WTC11 (cell line): ENCODE data around the gene CCDC107. TPM values are rescaled to one million over a fixed set of nuclear protein-coding genes. Genes with fewer than 3 reads are reported as not detected.

Experiments
- ATAC-seq: fragments of 200-7000 bp; cut with Tn5 transposase; 2 replicates; pipeline ENCODE4 v1.10.0; 2021; ENCODE audit warnings: mild to moderate bottlenecking, moderate library complexity
- CTCF ChIA-PET: fragments of 300-600 bp; sonication (Branson Sonifier 250); formaldehyde crosslinking; loops from one replicate; lab custom pipeline; 2021; ENCODE audit warnings: antibody characterized with exemption; lab: Charles Lee
- POLR2A ChIA-PET: fragments of 350-600 bp; sonication (Branson Sonifier 250); formaldehyde crosslinking; loops from one replicate; lab custom pipeline; 2021; ENCODE audit warnings: antibody characterized with exemption; lab: Charles Lee
- DNase-seq: peaks from one replicate; pipeline ENCODE4 v3.0.0; 2021; ENCODE audit warnings: low spot score
- H3K27ac Mint-ChIP-seq: 2 replicates; pipeline ENCODE4 v1.8.0; 2021; ENCODE audit warnings: mixed read lengths
- H3K27me3 Mint-ChIP-seq: 2 replicates; pipeline ENCODE4 v1.8.0; 2021; ENCODE audit warnings: low read depth, mild to moderate bottlenecking, moderate library complexity, mixed read lengths
- H3K36me3 Mint-ChIP-seq: 2 replicates; pipeline ENCODE4 v1.8.0; 2021; ENCODE audit warnings: mixed read lengths
- H3K4me1 Mint-ChIP-seq: 2 replicates; pipeline ENCODE4 v1.8.0; 2022; ENCODE audit warnings: mixed read lengths
- H3K4me3 Mint-ChIP-seq: 2 replicates; pipeline ENCODE4 v1.8.0; 2021; ENCODE audit warnings: mild to moderate bottlenecking, moderate library complexity, mixed read lengths
- H3K9me3 Mint-ChIP-seq: 2 replicates; pipeline ENCODE4 v1.8.0; 2021; ENCODE audit warnings: mixed read lengths
- AR ChIP-seq: fragments of 250-450 bp; sonication (Bioruptor Pico); IDR thresholded peaks from 2 replicates; pipeline ENCODE4 v1.9.0; 2021; ENCODE audit warnings: mild to moderate bottlenecking
- ATF2 ChIP-seq: sonication (generic); formaldehyde crosslinking; IDR thresholded peaks from 2 replicates; pipeline ENCODE4 v1.8.1; 2022; ENCODE audit warnings: low read depth, missing genetic modification reagents, borderline replicate concordance
- CREB1 ChIP-seq: sonication (generic); formaldehyde crosslinking; IDR thresholded peaks from 2 replicates; pipeline ENCODE4 v1.8.0; 2023; ENCODE audit warnings: mild to moderate bottlenecking, missing genetic modification reagents
- CREM ChIP-seq: sonication (generic); formaldehyde crosslinking; IDR thresholded peaks from 2 replicates; pipeline ENCODE4 v1.8.1; 2022; ENCODE audit warnings: mild to moderate bottlenecking, missing genetic modification reagents, moderate library complexity
- ETV6 ChIP-seq: sonication (generic); formaldehyde crosslinking; IDR thresholded peaks from 2 replicates; pipeline ENCODE4 v1.8.1; 2022; ENCODE audit warnings: mild to moderate bottlenecking, missing genetic modification reagents
- FOXJ3 ChIP-seq: sonication (generic); formaldehyde crosslinking; IDR thresholded peaks from 2 replicates; pipeline ENCODE4 v1.9.0; 2021; ENCODE audit warnings: missing genetic modification reagents, mild to moderate bottlenecking, borderline replicate concordance
- KAT7 ChIP-seq: sonication (generic); formaldehyde crosslinking; IDR thresholded peaks from 2 replicates; pipeline ENCODE4 v1.8.1; 2023; ENCODE audit warnings: missing genetic modification reagents, mild to moderate bottlenecking, borderline replicate concordance
- MYBL2 ChIP-seq: sonication (generic); formaldehyde crosslinking; IDR thresholded peaks from 2 replicates; pipeline ENCODE4 v1.8.1; 2023; ENCODE audit warnings: mild to moderate bottlenecking, moderate library complexity, missing genetic modification reagents
- RORB ChIP-seq: fragments of 250-450 bp; sonication (Bioruptor Pico); IDR thresholded peaks from 2 replicates; pipeline ENCODE4 v1.9.0; 2021; ENCODE audit warnings: mild to moderate bottlenecking
- SOX15 ChIP-seq: fragments of 250-450 bp; sonication (Bioruptor Pico); IDR thresholded peaks from 2 replicates; pipeline ENCODE4 v1.9.0; 2021; ENCODE audit warnings: mild to moderate bottlenecking
- ZNF121 ChIP-seq: sonication (generic); formaldehyde crosslinking; IDR thresholded peaks from 2 replicates; pipeline ENCODE4 v1.8.0; 2023; ENCODE audit warnings: missing genetic modification reagents
- ZNF219 ChIP-seq: sonication (generic); formaldehyde crosslinking; IDR thresholded peaks from 2 replicates; pipeline ENCODE4 v1.8.0; 2023; ENCODE audit warnings: missing genetic modification reagents, mild to moderate bottlenecking, borderline replicate concordance
- total RNA-seq: library from RNA; stranded (reverse); gene quantifications from 3 replicates; pipeline ENCODE4 v1.2.3, GENCODE V29; 2021
- TF ChIP-seq, protein P1 (sequence below): fragments of 250-450 bp; sonication (Bioruptor Pico); IDR thresholded peaks from 2 replicates; pipeline ENCODE4 v1.8.0; 2021; ENCODE audit warnings: mild to moderate bottlenecking
- TF ChIP-seq, protein P2 (sequence below): sonication (generic); formaldehyde crosslinking; IDR thresholded peaks from 2 replicates; pipeline ENCODE4 v1.8.1; 2023; ENCODE audit warnings: mild to moderate bottlenecking, missing genetic modification reagents, moderate library complexity
- TF ChIP-seq, protein P3 (sequence below): sonication (generic); formaldehyde crosslinking; IDR thresholded peaks from 2 replicates; pipeline ENCODE4 v1.8.1; 2023; ENCODE audit warnings: mild to moderate bottlenecking, missing genetic modification reagents
- TF ChIP-seq, protein P4 (sequence below): fragments of 250-450 bp; sonication (Bioruptor Pico); IDR thresholded peaks from 2 replicates; pipeline ENCODE4 v1.9.0; 2021; ENCODE audit warnings: mild to moderate bottlenecking

Gene CCDC107
- total RNA-seq, 1 experiment from 2014 or later, result 10.8 TPM

DNA sequence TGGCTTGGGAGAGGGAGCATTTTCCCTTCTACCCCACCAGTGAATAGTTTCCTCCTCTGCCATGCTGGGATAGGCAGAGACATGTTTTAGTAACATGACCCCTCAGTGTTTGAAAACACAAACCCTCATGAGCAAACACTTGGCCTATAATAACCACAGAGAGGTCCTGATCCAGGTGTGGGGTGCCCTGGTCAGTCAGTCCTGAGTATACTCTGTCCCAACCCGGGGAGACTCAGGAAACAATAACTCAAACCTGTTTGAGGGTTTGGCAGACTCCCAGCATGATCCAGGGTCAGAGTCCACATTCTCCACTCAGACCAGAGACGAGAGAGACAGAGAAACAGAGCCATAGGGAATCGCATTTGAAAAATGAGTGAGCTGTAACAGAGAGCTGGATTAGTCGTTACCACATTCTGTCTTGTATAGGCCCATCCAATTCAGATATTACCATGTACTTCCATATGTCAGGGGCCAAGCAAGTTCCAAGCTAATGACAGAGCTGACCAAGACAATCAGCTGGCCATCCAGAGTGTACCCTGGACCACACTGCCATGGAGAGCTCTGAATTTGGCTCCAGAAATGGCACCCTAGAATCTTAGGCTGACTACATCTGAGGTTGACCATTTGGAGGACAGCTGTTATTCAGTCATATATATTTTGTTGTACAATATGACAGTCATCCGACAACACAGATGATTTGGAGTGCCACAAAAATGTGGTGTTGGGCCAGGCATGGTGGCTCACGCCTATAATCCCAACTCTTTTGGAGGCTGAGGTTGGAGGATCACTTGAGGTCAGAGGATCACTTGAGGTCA lies 11.4 kb downstream of the CCDC107 start:
- peaks cover 14% of the 10 kb centered on the region for H3K27me3 Mint-ChIP-seq
- POLR2A ChIA-PET, result no interaction called here
- H3K27ac Mint-ChIP-seq, result no peak overlapping the region
- DNase-seq, result no peak
- no peak for ATAC-seq
- CTCF ChIA-PET, result interaction anchor here (0.5 to 3.0 kb wide), 3 partner anchors 12 to 27 kb away, joined by 3 to 9 read pairs (median 6); partner anchors contain the start of genes CCDC107 and RMRP
- peaks cover 7% of the 10 kb centered on the region for H3K9me3 Mint-ChIP-seq
- H3K36me3 Mint-ChIP-seq, result no peaks in the 10 kb centered on the region
- no peak for TF ChIP-seq ETV6 (CRISPR knock-in tag)
- no peak for TF ChIP-seq RORB (CRISPR knock-in tag)
- TF ChIP-seq, protein P1, sequence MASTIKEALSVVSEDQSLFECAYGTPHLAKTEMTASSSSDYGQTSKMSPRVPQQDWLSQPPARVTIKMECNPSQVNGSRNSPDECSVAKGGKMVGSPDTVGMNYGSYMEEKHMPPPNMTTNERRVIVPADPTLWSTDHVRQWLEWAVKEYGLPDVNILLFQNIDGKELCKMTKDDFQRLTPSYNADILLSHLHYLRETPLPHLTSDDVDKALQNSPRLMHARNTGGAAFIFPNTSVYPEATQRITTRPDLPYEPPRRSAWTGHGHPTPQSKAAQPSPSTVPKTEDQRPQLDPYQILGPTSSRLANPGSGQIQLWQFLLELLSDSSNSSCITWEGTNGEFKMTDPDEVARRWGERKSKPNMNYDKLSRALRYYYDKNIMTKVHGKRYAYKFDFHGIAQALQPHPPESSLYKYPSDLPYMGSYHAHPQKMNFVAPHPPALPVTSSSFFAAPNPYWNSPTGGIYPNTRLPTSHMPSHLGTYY (CRISPR knock-in tag), result no peak
- no peak for TF ChIP-seq ZNF121 (CRISPR knock-in tag)
- TF ChIP-seq SOX15 (CRISPR knock-in tag), result no peak
- no peak for TF ChIP-seq CREB1
- no peak for TF ChIP-seq ZNF219 (CRISPR knock-in tag)
- no peak for TF ChIP-seq CREM
- no peak for TF ChIP-seq KAT7 (CRISPR knock-in tag)
- no peak for TF ChIP-seq AR
- no peak for TF ChIP-seq ATF2
- TF ChIP-seq, protein P2, sequence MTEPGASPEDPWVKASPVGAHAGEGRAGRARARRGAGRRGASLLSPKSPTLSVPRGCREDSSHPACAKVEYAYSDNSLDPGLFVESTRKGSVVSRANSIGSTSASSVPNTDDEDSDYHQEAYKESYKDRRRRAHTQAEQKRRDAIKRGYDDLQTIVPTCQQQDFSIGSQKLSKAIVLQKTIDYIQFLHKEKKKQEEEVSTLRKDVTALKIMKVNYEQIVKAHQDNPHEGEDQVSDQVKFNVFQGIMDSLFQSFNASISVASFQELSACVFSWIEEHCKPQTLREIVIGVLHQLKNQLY (CRISPR knock-in tag), result no peak
- TF ChIP-seq, protein P3, sequence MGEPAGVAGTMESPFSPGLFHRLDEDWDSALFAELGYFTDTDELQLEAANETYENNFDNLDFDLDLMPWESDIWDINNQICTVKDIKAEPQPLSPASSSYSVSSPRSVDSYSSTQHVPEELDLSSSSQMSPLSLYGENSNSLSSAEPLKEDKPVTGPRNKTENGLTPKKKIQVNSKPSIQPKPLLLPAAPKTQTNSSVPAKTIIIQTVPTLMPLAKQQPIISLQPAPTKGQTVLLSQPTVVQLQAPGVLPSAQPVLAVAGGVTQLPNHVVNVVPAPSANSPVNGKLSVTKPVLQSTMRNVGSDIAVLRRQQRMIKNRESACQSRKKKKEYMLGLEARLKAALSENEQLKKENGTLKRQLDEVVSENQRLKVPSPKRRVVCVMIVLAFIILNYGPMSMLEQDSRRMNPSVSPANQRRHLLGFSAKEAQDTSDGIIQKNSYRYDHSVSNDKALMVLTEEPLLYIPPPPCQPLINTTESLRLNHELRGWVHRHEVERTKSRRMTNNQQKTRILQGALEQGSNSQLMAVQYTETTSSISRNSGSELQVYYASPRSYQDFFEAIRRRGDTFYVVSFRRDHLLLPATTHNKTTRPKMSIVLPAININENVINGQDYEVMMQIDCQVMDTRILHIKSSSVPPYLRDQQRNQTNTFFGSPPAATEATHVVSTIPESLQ (CRISPR knock-in tag), result no peak
- TF ChIP-seq FOXJ3 (CRISPR knock-in tag), result no peak
- TF ChIP-seq, protein P4, sequence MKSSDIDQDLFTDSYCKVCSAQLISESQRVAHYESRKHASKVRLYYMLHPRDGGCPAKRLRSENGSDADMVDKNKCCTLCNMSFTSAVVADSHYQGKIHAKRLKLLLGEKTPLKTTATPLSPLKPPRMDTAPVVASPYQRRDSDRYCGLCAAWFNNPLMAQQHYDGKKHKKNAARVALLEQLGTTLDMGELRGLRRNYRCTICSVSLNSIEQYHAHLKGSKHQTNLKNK (CRISPR knock-in tag), result no peak
- TF ChIP-seq MYBL2, result no peak
- H3K4me3 Mint-ChIP-seq, result no peak overlapping the region
- H3K4me1 Mint-ChIP-seq, result peaks cover 6% of the 10 kb centered on the region
